HPDE6-E6E7 (cell line): Measurements from ENCODE around the gene ANKRD45.
"Not testable (repeated sequence)": the region's sequence is repeated elsewhere in the genome, so short reads cannot be mapped to it uniquely, and the experiment has no call there.

Experiments used
- DNase-seq: peaks from one replicate; pipeline ENCODE4 v3.0.0; 2011; ENCODE audit warnings: missing footprints; ENCODE audit errors: extremely low spot score

ANKRD45 gene

GRCh38 chr1:173642450-173643139 is 27.1 kb downstream of the ANKRD45 start:
- DNase-seq, result not testable (repeated sequence)

- DNase-seq, result no peak
Observed at GRCh38 chr1:173639102-173639501, 30.5 kb downstream of the ANKRD45 start.

GRCh38 chr1:173638043-173639021 is 31.3 kb downstream of the ANKRD45 start:
- no peak for DNase-seq

DNA sequence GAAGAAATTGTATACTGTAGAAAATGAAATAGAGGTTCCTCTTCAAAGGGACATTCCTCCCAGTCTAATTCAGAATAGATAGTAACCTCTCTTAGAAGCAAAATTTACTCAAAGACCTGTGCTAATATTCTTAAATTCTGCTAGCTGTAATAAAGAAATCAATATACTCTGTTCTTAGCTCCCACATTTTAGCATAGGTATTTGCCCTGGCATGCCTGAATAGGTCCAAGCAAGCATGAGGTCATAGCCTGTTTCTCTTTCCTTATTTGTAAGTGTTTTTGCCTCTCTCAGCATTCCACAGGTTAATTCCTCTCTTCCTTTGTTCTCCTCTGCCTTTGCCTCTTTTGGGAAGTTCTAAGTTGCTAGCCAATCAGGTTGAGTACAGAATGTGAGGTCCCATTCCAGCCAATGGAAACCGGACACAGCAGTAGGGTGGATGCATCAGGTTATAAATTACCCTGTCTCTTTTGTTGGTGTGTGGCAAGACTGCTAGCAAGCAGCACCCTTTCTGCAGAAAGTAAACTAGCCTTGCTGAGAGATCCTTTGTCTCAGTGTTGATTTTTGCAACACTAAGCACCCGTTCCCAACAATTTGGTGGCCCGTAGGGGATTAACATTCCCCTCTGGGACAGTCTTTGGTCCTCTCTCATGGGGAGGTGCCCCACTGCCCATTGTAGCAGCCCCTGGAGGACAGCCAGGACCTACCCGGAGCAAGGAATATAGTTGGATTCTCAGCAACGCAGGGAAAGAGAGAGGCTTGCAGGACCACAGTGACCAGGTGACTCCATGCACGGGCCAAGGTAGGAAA is 32.2 kb downstream of the ANKRD45 start:
- not testable (repeated sequence) for DNase-seq

DNA sequence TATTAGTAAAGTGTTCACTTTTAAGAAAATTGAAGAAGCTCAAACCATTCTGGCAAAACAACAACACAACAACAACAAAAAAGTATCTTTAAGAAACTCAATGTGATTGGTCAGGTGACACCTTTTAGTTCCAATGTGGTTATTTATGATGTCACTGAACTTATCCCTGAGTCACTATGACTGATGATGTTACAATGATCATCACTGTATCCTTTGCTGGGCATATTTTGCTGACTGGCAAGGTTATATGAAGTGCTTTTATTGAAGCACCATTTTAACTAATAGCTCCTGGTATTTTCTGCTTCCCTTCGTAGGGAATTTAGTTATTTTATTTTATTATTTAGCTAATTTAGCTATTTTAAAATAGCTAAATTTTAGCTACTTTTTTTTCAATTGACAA is 34.5 kb downstream of the ANKRD45 start, which contains the start of gene TEX50:
TEX50 (plus strand) TSS at position 223 of the 400 bp plus-strand sequence. CDS start 184 bp downstream, outside the sequence.
- DNase-seq, result no peak

GRCh38 chr1:173628888-173629287 is 40.8 kb downstream of the ANKRD45 start:
- no peak for DNase-seq

GRCh38 chr1:173627269-173627668 is 42.4 kb downstream of the ANKRD45 start:
- no peak for DNase-seq

GRCh38 chr1:173616859-173617258 is 52.8 kb downstream of the ANKRD45 start:
- no peak for DNase-seq

- DNase-seq, result not testable (repeated sequence)
Observed at GRCh38 chr1:173613086-173613485, 56.6 kb downstream of the ANKRD45 start.

DNA sequence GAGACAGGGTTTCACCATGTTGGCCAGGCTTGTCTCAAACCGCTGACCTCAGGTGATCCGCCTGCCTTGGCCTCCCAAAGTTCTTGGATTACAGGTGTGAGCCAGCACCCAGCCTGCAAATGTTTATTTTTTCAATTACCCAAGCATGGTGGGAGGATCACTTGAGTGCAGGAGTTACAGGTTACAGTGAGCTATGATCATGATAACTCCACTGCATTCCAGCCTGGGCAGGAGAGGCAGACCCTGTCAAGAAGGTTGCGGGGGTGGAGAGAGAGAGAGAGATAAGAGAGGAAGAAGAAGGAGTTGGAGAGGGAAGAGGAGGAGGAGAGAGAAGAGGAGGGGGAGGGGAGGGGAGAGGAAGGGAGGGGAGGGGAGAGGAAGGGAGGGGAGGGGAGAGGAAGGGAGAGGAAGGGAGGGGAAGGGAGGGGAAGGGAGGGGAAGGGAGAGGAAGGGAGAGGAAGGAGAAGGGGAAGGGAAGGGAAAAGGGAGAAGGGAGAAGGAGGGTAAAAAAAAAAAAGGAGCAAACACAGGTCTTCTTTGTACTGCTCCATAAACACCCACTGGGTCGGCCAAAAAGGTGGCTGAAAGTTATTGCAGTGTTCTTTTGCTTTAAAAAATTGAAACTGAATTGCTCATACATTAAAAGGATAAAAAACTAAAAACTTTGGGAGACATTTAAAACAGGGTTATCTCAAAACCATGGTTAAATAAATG is 61.0 kb downstream of the ANKRD45 start:
- no peak for DNase-seq

- DNase-seq, result no peak
Observed at GRCh38 chr1:173603056-173603591, 66.5 kb downstream of the ANKRD45 start, which contains the start of gene SLC9C2. SLC9C2 (minus strand) TSS chr1:173603072; CDS start chr1:173601776, 1,296 bp downstream.

DNA sequence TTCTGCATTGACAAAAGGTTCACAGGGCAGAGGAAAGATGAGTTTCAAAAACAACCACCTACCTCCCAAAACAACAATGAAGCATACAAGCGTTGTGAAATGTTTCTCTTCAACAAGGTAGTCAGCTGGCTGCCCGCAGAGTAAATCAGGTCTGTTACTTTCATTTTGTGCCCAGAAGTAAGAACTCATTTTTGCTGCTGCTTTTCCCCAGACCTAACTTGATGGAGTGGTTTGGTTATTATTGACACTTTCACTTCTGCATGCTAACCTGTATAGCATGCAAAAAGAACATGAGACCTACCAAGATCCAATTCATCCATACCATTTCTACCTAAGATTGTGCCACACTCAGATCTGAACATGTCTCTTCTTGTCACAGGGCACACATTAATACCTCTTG is 68.1 kb downstream of the ANKRD45 start:
- no peak for DNase-seq

DNA sequence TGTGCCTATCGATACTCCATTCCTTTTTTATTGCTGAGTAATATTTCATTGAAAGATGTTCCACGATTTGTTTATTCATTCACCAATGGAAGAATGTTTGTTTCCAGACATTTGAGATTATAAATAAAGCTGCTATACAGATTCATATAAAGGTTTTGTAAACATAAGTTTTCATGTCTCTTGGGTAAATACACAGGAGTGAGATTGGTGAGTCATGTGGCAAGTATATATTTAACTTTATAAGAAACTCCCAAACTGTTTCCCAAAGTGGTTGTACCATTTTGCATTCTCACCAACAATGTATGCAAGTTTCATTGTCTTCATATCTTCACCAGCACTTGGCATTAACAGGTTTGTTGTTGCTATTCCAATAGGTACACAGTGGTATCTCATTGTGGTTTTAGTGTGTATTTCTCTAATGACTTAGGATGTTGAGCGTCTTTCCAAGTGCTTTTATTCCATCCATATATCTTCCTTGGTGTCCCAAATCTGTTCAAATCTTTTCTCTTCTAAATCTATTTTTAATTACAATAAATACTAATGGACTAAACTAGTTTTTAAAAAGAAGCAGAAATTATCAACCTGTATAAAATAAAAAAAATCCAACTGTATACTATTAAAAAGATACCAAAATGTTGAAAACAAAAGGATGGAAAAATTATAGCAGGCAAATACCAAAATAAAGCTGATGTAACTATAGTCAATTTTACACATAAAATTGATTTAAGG is 73.4 kb downstream of the ANKRD45 start:
- no peak for DNase-seq

- DNase-seq, result not testable (repeated sequence)
Observed at GRCh38 chr1:173591138-173591537, 78.5 kb downstream of the ANKRD45 start.

- DNase-seq, result no peak
Observed at GRCh38 chr1:173590557-173590956, 79.1 kb downstream of the ANKRD45 start.

- no peak for DNase-seq
Observed at GRCh38 chr1:173581383-173582079, 88.1 kb downstream of the ANKRD45 start.

DNA sequence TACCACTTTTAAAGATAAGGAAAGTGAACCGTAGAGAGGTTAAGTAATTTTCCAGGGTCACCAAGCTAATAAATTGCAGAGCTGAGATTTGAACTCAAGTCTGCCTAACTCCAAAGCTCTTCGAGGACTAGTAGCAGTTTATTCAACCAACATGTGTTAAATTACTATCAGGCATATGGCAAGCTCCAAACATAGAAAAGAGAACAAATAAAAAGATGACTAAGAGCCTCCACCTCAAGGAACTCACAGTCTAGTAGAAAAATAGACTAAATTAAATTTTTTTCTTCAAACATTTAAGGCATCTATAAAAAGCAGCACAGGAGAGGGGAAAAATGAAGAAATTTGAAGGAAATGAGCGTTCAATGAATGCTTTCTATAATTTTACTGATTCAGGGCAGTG is 89.0 kb downstream of the ANKRD45 start:
- DNase-seq, result no peak

DNA sequence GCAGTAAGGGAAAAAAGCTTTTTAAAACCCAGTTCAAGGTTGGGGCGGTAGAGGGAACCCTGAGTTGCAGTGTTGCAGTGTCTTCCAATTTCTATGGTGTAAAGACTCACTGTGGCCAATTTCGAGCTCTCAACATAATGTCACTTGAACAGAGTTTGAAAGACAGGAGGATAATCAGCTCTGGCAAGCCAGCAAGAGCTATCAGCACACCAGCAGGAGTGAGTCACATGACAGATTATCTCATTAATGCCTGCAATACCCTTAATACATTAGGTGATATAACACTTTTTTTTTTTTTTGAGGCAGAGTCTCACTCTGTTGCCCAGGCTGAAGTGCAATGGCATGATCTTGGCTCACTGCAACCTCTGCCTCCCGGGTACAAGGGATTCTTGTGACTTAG is 89.6 kb downstream of the ANKRD45 start:
- DNase-seq, result no peak

GRCh38 chr1:173573596-173573995 is 96.1 kb downstream of the ANKRD45 start:
- DNase-seq, result no peak
